K562 (cell line): ENCODE results near the gene PCNX3. TPM values are rescaled to one million over a fixed set of nuclear protein-coding genes. Genes with fewer than 3 reads are reported as not detected.
A peak's percentile ranks its signal among the peaks of the same experiment; 100 is the strongest.

Source experiments
- ATAC-seq: fragments of 200-7000 bp; cut with Tn5 transposase; 3 replicates; pipeline ENCODE4 v1.9.1; 2020; ENCODE audit warnings: moderate library complexity
- BruUV-seq: library from RNA; stranded (reverse); fragments of 400-500 nt; replicated peaks from 2 replicates; lab custom pipeline; 2021; lab: Mats Ljungman, UMichigan
- CTCF ChIA-PET: fragments of 300-600 bp; formaldehyde crosslinking; extraction: SDS; loops from one replicate; lab custom pipeline; 2021; ENCODE audit warnings: low intra/inter-chr PET ratio; lab: Yijun Ruan, JAX
- POLR2A ChIA-PET: fragments of 300-600, 350-650 bp; sonication (Branson Sonifier 250); formaldehyde crosslinking; extraction: SDS; loops from one replicate; lab custom pipeline; 2021; ENCODE audit warnings: antibody characterized with exemption, inconsistent platforms; lab: Yijun Ruan, JAX
- DNase-seq, 4 experiments: peaks; one replicate each; pipeline versions ENCODE4 v3.0.0 to v3.0.0-alpha.2; 2011 to 2018; ENCODE audit warnings: low spot score in 3 of 4, mixed read lengths in 3 of 4; ENCODE audit errors: extremely low read depth in 1 of 4
- FAIRE-seq: peaks from 2 replicates; lab custom pipeline; 2011; peaks lifted over from hg19 to GRCh38; lab: Jason Lieb, UNC
- H2AFZ ChIP-seq: 2 replicates; pipeline ENCODE4 v1.6.0; 2011; ENCODE audit warnings: low read depth, low read length, control low read depth, inconsistent platforms
- H3K27ac ChIP-seq: fragments of 200-600 bp; 3 replicates; pipeline ENCODE4 v1.8.0; 2011; ENCODE audit warnings: low read depth, mild to moderate bottlenecking, control low read depth, inconsistent platforms, low read length, moderate library complexity, mixed read lengths; ENCODE audit errors: extremely low read depth
- H3K27me3 ChIP-seq, 2 experiments: fragments of 300-600 bp in 1 of 2; 2 replicates in 1 of 2; 3 replicates in 1 of 2; pipeline versions ENCODE4 v1.6.0 to v1.8.0; 2011; ENCODE audit warnings: inconsistent platforms in 2 of 2, low read length in 2 of 2, mild to moderate bottlenecking in 1 of 2, mixed read lengths in 1 of 2, moderate library complexity in 1 of 2; ENCODE audit not compliant: control insufficient read depth in 2 of 2, insufficient read depth in 2 of 2
- H3K36me3 ChIP-seq: fragments of 300-600 bp; 3 replicates; pipeline ENCODE4 v1.8.0; 2011; ENCODE audit warnings: mild to moderate bottlenecking, low read length, inconsistent platforms; ENCODE audit not compliant: control insufficient read depth, insufficient read depth
- H3K4me1 ChIP-seq, 2 experiments: fragments of 200-600 bp in 1 of 2; replicated peaks in 1 of 2; 2 replicates in 1 of 2; 3 replicates in 1 of 2; pipeline versions ENCODE4 v1.5.1 to v1.8.0; 2011; ENCODE audit warnings: inconsistent platforms in 2 of 2, low read length in 2 of 2, mild to moderate bottlenecking in 1 of 2, mixed read lengths in 1 of 2, moderate library complexity in 1 of 2; ENCODE audit not compliant: control insufficient read depth in 2 of 2, insufficient read depth in 2 of 2
- H3K4me2 ChIP-seq: 2 replicates; pipeline ENCODE4 v1.6.1; 2011; ENCODE audit warnings: low read length, control low read depth, inconsistent platforms, mixed read lengths; ENCODE audit not compliant: insufficient read depth
- H3K4me3 ChIP-seq: fragments of 200-600 bp; sonication (generic), shearing (Covaris generic); 2 replicates; pipeline ENCODE4 v1.5.1; 2016; ENCODE audit warnings: control low read depth, inconsistent platforms
- H3K79me2 ChIP-seq: fragments of 200-600 bp; 3 replicates; pipeline ENCODE4 v1.8.0; 2011; ENCODE audit warnings: low read length, inconsistent platforms; ENCODE audit not compliant: control insufficient read depth, insufficient read depth
- H3K9ac ChIP-seq, 2 experiments: 2 replicates each; pipeline versions ENCODE4 v1.6.0 to v1.6.1; 2011; ENCODE audit warnings: low read depth in 2 of 2, low read length in 2 of 2, control low read depth in 1 of 2, inconsistent platforms in 1 of 2, mild to moderate bottlenecking in 1 of 2, mixed read lengths in 1 of 2; ENCODE audit not compliant: insufficient read depth in 1 of 2
- H3K9me1 ChIP-seq: one replicate; pipeline ENCODE4 v1.6.0; 2011; ENCODE audit warnings: inconsistent platforms, mild to moderate bottlenecking, low read length, moderate library complexity; ENCODE audit not compliant: control insufficient read depth, insufficient read depth
- H3K9me3 ChIP-seq: replicated peaks from 2 replicates; pipeline ENCODE4 v1.5.1; 2011; ENCODE audit warnings: low read depth, low read length, inconsistent platforms; ENCODE audit not compliant: control insufficient read depth, insufficient read depth
- H4K20me1 ChIP-seq: replicated peaks from 2 replicates; pipeline ENCODE4 v1.6.1; 2011; ENCODE audit warnings: low read length, inconsistent platforms, mixed read lengths; ENCODE audit not compliant: control insufficient read depth, insufficient read depth
- BRD4 ChIP-seq: fragments of 200-600 bp; sonication (generic); IDR thresholded peaks from 2 replicates; pipeline ENCODE4 v1.6.1; 2017; ENCODE audit warnings: inconsistent platforms
- DDX20 ChIP-seq: fragments of 450-650 bp; IDR thresholded peaks from 2 replicates; pipeline ENCODE4 v1.6.1; 2016; ENCODE audit warnings: missing genetic modification characterization, low read depth, mild to moderate bottlenecking, missing compliant biosample characterization, moderate library complexity
- MYBL2 ChIP-seq, 2 experiments: fragments of 450-650 bp in 1 of 2; sonication (generic) in 1 of 2; formaldehyde crosslinking in 1 of 2; IDR thresholded peaks; 2 replicates each; pipeline versions ENCODE4 v1.6.1 to v1.8.1; 2017 to 2022; ENCODE audit warnings: borderline replicate concordance in 1 of 2, inconsistent platforms in 1 of 2, low read depth in 1 of 2, mild to moderate bottlenecking in 1 of 2, missing genetic modification reagents in 1 of 2, moderate library complexity in 1 of 2
- POLR2G ChIP-seq: fragments of 200-400 bp; formaldehyde crosslinking; IDR thresholded peaks from 2 replicates; pipeline ENCODE4 v1.6.1; 2017; ENCODE audit warnings: low read depth, mild to moderate bottlenecking, antibody characterized with exemption, low read length, moderate library complexity
- RCOR1 ChIP-seq, 2 experiments: IDR thresholded peaks; 2 replicates each; pipeline ENCODE4 v1.6.1; 2012; ENCODE audit warnings: low read depth in 2 of 2, low read length in 2 of 2, borderline replicate concordance in 1 of 2, improper control_type of control experiment in 1 of 2
- TCF3 ChIP-seq: sonication (generic); formaldehyde crosslinking; IDR thresholded peaks from 2 replicates; pipeline ENCODE4 v1.4.0; 2020; ENCODE audit warnings: mild to moderate bottlenecking, missing genetic modification reagents
- TFAP4 ChIP-seq: sonication (generic); formaldehyde crosslinking; IDR thresholded peaks from 2 replicates; pipeline ENCODE4 v1.8.0; 2022; ENCODE audit warnings: missing genetic modification reagents, mild to moderate bottlenecking, moderate library complexity, borderline replicate concordance
- WGBS: fragments of 100-300 bp; shearing (Covaris generic); methylation state at CpG from one replicate; pipeline ENCODE4 v1.1.6; 2016; ENCODE audit warnings: low coverage, mixed read lengths; ENCODE audit not compliant: insufficient coverage; ENCODE audit errors: missing lambda C conversion rate; 5-methylcytosine and 5-hydroxymethylcytosine counted together
- in situ Hi-C: fragments of 300-500 bp; cut with MboI; formaldehyde crosslinking; loops from 4 replicates; pipeline ENCODE4 v1.15.0; 2018; ENCODE audit warnings: inconsistent platforms, mixed read lengths
- intact Hi-C: fragments of 100-400 bp; cut with micrococcal nuclease; formaldehyde crosslinking; loops from 2 replicates; pipeline ENCODE4 v1.14.2; 2022
- polyA plus RNA-seq, 8 experiments: library from polyadenylated mRNA; depleted of rRNA in 4 of 8; stranded (reverse) in 5 of 8; unstranded in 3 of 8; fragments of >200 nt; fragmentation: Nextera tagmentation in 2 of 8; fragmentation: Illumina TruSeq in 1 of 8; extraction: Ambion mirVana in 2 of 8; extraction: Trizol in 1 of 8; gene quantifications; 2 replicates each; pipeline versions ENCODE4 v1.2.1 to v1.2.3, GENCODE V29; 2011 to 2014; ENCODE audit warnings: inconsistent platforms in 1 of 8, missing spikeins in 1 of 8
- total RNA-seq, 7 experiments: library from RNA; depleted of rRNA in 6 of 7; stranded (reverse); fragments of >200 nt in 6 of 7; fragmentation: Illumina TruSeq in 2 of 7; extraction: Trizol in 2 of 7; gene quantifications; 2 replicates each; pipeline versions ENCODE4 v1.2.1 to v1.2.3, GENCODE V29; 2011 to 2021; ENCODE audit warnings: low replicate concordance in 1 of 7

PCNX3 gene
- total and polyA plus RNA-seq, 9 of the 15 experiments (the other 6 are each of a cell fraction or from before 2014, with no cell fraction given): 0.11 to 47.8 (median 12.8) TPM

DNA sequence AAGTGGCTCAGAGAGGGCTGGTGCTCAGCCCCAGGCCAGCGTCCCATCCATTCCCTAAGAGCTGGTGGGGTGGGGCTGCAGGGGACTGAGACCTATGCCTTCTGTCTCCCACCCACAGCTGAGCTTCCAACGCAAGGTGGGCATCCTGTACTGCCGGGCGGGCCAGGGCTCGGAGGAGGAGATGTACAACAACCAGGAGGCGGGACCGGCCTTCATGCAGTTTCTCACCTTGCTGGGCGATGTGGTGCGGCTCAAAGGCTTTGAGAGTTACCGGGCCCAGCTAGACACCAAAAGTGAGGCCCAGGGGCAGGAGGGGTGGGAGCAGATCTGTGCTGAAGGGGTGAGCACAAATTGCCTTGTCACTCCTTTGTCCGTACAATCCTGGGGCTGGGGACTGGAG lies 29.3 kb downstream of the PCNX3 start:
- ATAC-seq (no peak), DNase-seq (no peak), FAIRE-seq (no peak)
- WGBS: 84% methylated on average over 9 of the region's 11 CpGs
- CTCF ChIA-PET: no interaction called here
- Histone ChIP-seq H3K36me3 (peaks cover 76% of the 10 kb centered on the region; the same call in 2 of the 3 replicates), H3K9ac (no peak overlapping the region; a peak in 2 of 4 replicates), H3K4me2 (no peak overlapping the region), H3K79me2 (peaks cover 5% of the 10 kb centered on the region; the same call in 2 of the 3 replicates), H2AFZ (no peak overlapping the region), H3K4me1 (peaks cover 8 to 69% of the 10 kb centered on the region in 2 experiments; a peak in 4 of 5 replicates), H3K27ac (no peak overlapping the region), H3K27me3 (no peaks in the 10 kb centered on the region), H4K20me1 (no peaks in the 10 kb centered on the region), H3K9me3 (no peaks in the 10 kb centered on the region), H3K9me1 (peaks cover 4% of the 10 kb centered on the region), H3K4me3 (no peak overlapping the region)
- in situ Hi-C loops (no loop called here), intact Hi-C loops (no loop called here)
- POLR2A ChIA-PET: interaction anchor here (0.5 to 2.2 kb wide), 5 partner anchors 8 to 213 kb away, joined by 3 to 5 read pairs (median 4); partner anchors contain the start of gene CFL1
- TF ChIP-seq TCF3 (CRISPR knock-in tag) (no peak), POLR2G (0 out of 2 replicates have a peak, but pooled peaks have one; percentile 15), BRD4 (no peak), DDX20 (no peak), RCOR1 (IDR thresholded peaks at IDR 0.05; ENCODE audit: borderline replicate concordance in 1 of 2, low read depth in 2 of 2, low read length in 2 of 2) (no peak), MYBL2 (IDR thresholded peaks at IDR 0.05; ENCODE audit: low read depth) (no peak), MYBL2 (CRISPR knock-in tag; IDR thresholded peaks at IDR 0.05; ENCODE audit: borderline replicate concordance) (no peak), TFAP4 (CRISPR knock-in tag) (no peak)
- BruUV-seq: no TSS peak
